Subcutaneous adipose tissue (tissue), 4 donors: Measurements from ENCODE around the gene NUP37. TPM values are rescaled to one million over a fixed set of nuclear protein-coding genes. Genes with fewer than 3 reads are reported as not detected.

ENCODE experiments used
- CTCF ChIP-seq: fragments of 450-650 bp; IDR thresholded peaks from one replicate; pipeline ENCODE4 v1.5.1; 2016; ENCODE audit warnings: low read depth, mild to moderate bottlenecking, control low read depth, antibody characterized with exemption, moderate library complexity
- total RNA-seq, 4 donors: library from RNA; depleted of rRNA; stranded (reverse); fragments of >200 nt; gene quantifications; one replicate each; pipeline ENCODE4 v1.1.0, GENCODE V29; 2016

Gene NUP37
- total RNA-seq, 4 donors from 2014 or later = 13.6 to 18.9 (median 15.1) TPM

- TF ChIP-seq CTCF = no peak
These were observed 58.1 kb downstream of the NUP37 start, which contains the start of gene WASHC3 for GRCh38 chr12:102061560-102062418. WASHC3 (minus strand) TSS chr12:102061991; CDS start chr12:102061962, 29 bp downstream.

DNA sequence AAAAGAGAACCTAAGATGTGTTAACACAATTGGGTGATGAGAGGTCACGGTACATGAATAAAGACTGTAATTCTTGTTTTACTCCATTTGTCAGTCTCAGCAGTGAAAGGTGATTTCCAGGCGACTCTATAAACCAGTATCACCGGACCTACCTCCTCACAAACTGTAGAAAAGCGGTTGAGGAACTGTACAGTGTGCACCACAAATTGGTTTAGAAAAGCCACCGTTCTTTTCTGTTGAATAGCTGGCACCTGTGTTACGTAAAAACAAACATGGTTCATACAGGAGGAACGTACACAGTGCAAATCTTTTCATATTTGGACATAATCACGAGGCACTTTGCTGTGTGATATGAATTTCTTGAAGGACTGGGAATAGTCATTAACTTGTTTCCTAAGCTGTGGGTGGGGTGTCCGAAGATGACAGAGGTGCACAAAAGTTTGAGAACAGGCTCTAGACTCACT is 58.8 kb downstream of the NUP37 start:
- TF ChIP-seq CTCF = no peak

- no peak for TF ChIP-seq CTCF
These were observed 60.6 kb downstream of the NUP37 start for GRCh38 chr12:102059343-102059742.

DNA sequence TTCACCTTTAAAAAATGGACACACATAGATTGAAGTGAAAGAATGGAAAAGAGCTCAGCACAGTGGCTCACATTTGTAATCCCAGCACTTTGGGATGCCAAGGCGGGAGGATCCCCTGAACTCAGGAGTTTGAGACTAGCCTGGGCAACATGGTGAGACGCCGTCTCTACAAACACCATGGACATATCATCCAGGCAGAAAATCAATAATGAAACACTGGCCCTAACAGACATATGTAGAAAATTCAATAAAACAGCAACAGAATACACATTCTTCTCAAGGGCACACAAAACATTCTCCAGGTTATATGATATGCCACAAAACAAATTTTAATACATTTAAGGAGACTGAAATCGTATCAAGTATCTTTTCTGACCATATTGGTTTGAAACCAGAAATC is 65.6 kb downstream of the NUP37 start:
- no peak for TF ChIP-seq CTCF

GRCh38 chr12:102053062-102053349 is 66.9 kb downstream of the NUP37 start:
- TF ChIP-seq CTCF = no peak

- TF ChIP-seq CTCF = no peak
These were observed 67.5 kb downstream of the NUP37 start for GRCh38 chr12:102052192-102053061.

DNA sequence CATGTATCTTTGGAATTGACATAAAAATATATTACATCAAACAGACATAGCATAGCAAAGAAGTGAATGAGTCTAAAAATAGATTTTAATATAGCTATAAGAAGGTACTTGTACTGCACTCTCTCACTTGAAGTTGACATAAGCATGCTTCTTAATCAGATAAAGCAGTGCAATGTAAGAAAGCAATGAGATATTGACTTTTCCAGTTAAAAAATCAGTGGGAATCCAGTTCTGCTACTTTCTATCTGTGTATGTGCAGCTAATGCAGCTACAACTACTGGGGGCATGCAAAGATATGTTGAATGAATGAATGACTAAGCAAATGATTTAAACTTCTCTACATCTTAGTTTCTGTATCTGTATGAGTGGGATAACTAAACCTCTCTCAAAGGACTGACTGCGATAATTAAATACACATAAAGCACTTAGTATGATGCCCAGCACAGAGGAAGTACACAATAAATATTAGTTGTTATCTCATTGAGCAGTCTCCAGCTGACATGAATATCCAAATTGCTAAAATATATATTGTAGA is 68.4 kb downstream of the NUP37 start:
- no peak for TF ChIP-seq CTCF
